HG02970 (cell line): ENCODE data around the gene CCDC188.
A peak's percentile ranks its signal among the peaks of the same experiment; 100 is the strongest.

Experiments
- ATAC-seq: cut with Tn5 transposase; IDR thresholded peaks from one replicate; pipeline ENCODE4 v1.9.1; 2021; ENCODE audit warnings: mild to moderate bottlenecking, moderate library complexity, moderate number of reproducible peaks; ENCODE audit not compliant: unreplicated experiment, low FRiP score

CCDC188 gene

GRCh38 chr22:20124083-20124787, 26.6 kb downstream of the CCDC188 start:
- ATAC-seq: no peak

GRCh38 chr22:20123366-20124082, 27.3 kb downstream of the CCDC188 start:
- ATAC-seq: no peak

GRCh38 chr22:20121856-20122415, 28.9 kb downstream of the CCDC188 start:
- ATAC-seq: no peak

DNA sequence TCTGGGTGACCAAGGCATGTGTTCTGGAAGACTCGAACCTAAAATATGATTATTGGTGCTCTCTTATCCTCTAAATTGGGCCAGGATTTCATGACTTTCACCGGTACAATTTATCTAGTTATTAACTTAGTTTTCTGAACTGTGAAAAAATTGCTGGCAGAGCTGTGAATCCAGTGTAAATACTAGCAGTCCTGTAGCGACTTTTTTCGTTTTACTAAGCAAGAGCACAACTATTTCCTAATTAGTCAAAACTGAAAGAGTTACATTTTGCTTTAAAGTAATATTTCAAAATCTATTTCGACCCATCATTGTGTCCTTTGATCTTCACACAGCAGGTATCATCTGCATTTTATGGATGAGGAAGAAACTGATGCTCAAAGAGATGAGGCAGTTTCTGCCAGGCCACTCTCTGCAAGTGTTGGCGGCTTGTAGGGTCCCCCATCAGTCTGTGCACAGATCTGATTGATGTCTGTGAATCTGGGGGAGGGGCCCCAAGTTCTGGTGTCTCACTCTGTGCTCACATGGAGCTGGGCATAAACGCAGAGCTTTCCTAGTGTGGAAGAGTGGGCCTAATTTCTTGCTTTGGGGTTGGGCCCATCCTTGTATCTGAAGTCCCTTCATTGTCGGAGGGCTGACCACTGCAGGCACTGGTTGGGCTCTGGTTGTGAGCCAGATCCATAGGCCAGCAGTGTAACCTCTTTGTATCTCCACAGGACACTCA, 32.4 kb downstream of the CCDC188 start:
- ATAC-seq: no peak

GRCh38 chr22:20117633-20118299, 33.1 kb downstream of the CCDC188 start:
- ATAC-seq: no peak

DNA sequence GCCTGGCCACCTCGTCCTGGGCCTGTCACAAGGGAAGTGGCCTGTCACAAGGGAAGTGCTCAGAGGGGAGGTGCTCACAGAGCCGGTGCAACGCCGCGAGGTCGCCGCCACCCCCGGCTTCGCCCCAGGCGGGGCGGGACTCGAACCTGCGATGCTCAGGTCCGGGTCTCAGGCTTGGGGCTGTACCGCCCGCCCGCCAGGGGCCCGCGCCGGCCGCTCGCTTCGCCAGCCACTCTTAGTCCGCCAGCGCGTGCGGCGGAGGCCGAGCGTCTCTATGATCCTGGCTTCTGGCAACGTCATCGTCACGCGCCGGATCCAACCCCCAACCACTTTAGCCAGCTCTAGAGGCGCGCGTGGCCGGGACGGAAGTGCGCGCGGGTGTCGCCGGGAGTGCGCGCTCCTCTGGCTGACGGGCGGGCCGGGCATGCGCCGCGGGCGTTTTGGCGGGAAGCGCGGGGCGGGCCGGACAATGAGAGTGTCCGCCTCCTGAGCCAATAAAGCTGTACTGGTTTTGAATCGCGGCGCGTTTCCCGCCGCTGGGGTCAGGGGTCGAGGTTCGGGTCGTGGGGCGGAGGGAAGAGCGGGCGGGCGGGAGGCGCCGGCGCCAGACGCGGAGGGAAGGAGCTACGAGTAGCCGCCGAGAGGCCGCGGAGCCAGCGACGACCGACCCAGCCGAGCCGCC, 33.8 kb downstream of the CCDC188 start, which contains the start of gene TRMT2A:
TSS of gene TRMT2A (minus strand) at position 276 of the 682 bp plus-strand sequence. CDS start 320 bp downstream, outside the sequence.
- ATAC-seq: peak; percentile 78

DNA sequence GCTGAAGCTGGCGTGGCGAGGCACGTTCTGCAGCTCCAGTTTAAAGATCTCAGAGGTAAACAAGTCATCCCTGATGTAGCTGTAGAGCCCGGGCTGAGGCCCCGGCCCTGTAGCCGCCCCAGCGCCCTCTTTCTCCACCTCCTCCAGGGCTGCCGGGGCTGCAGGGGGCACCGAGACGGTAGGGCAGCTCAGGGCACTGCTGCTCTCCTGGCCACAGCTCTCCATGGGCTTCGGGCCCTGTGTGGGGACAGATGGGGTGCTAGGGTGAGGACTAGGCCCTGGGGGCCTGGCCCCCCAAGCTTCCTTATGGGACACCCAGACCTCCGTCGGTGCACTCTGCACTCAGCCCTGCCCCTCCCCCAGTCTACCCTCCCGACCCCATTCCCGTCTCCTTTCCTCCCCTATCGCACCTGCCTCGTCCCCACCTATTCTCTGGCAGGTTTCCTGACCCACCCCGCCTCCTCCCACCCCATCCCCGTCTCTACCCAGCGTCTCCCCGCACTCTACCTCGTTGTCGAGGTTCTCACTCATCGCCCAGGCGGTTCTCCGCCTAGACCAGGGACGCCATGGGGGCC, 34.4 kb downstream of the CCDC188 start:
- ATAC-seq: no peak

GRCh38 chr22:20115691-20116375, 35.0 kb downstream of the CCDC188 start, which contains the start of gene RANBP1:
Gene RANBP1 (plus strand): TSS chr22:20116104. CDS start chr22:20116185, 81 bp downstream.
- no peak for ATAC-seq

DNA sequence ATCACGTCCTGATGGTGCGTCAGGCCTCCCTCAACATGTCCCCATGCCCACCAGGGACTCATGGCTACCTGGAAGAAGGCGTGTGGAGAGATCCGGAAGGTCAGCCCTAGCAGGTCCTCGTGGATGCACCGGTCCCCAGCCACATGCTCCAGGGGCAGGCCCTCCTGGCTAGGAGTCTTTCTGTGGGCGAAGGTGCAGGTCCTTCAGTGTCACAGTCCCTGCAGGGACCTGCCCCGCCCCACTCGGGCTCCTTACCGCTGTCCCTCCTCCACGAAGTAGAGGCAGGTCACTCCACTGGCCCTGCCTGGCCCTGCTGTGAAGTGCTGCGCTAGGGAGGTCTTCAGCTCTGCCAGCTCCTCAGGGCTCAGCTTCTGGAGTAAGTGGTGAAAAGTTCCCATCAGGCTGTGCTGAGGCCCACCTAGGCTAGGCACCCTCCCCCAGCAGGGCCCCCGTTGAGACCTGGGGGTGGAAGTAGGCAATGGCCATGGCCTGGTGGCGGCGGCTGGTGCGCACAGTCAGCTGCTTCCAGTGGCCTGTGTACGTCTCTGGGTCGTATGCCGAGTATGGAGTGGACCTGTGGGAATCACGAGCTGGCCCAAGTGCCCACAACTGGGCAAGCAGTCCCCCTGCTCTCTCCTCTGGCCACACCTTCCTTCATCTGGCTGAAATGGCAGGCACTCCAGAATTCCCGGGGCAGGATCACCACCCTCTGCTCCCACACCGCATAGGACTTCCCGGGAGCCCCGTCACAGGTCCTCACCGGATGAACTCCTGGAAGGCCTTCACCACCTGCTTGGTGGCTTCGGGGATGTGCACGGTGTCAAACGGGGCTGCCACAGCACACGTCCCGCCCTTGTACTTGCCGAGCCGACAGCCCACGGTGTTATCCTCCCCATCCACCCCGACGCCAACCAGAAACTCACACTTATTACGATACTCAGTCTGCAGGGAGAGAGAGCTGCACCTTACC, 36.1 kb downstream of the CCDC188 start:
- ATAC-seq: no peak

- no peak for ATAC-seq
Observed at GRCh38 chr22:20113551-20114310, 37.1 kb downstream of the CCDC188 start.

DNA sequence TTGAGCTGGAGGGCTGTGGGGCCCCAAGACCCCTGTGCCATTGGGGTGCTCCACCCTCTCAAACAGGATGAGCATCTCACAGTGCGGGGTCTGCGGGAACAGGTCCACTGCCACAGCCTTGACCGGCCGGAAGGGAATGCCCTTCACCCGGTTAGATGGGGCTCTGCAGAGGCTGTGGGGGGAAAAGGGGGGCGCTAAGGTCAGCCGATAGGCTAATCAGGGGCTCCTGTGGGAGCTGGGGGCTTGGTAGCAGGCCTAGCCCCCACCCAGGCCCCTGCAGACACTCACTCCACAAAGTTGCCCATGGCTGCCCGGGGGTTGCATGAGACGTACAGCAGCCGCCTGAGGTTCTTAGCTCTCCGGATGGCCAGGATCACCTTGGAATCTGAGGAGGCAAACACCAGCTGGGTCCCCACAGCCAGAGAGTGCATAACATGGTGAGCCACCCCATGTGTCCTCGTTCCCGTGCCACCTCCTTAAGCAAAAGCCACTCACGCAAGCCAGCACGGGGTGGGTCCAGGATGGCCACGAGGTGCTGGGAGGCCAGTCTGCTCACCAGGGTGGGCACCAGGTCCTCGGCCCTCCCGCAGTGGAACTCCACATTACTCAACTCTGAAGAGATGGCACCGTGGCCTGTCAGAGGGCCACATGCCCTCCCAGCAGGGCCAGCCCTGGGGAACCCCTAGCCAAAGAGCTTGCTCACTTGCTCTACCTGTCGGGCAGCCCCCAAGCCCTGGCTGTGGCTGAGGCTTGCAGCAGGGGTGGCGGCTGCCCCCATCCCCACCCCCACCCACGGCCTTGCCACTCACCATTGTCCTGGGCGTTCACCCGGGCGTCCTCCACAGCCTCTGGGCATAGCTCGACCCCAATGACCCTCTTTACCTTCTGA, 38.0 kb downstream of the CCDC188 start:
- ATAC-seq: no peak

GRCh38 chr22:20111689-20112622, 38.9 kb downstream of the CCDC188 start:
- ATAC-seq: no peak

GRCh38 chr22:20111045-20111688, 39.7 kb downstream of the CCDC188 start:
- ATAC-seq: no peak

GRCh38 chr22:20110359-20110985, 40.4 kb downstream of the CCDC188 start:
- no peak for ATAC-seq
